IMR-90 (cell line): ENCODE results near the gene TENT4B. TPM values are rescaled to one million over a fixed set of nuclear protein-coding genes. Genes with fewer than 3 reads are reported as not detected.

Source experiments
- ATAC-seq: fragments of 200-7000 bp; cut with Tn5 transposase; 2 replicates; pipeline ENCODE4 v1.9.1; 2020; ENCODE audit warnings: low read depth, mild to moderate bottlenecking, moderate library complexity
- BruUV-seq: library from RNA; stranded (reverse); fragments of 400-500 nt; replicated peaks from 2 replicates; lab custom pipeline; 2021; lab: Mats Ljungman, UMichigan
- CTCF ChIA-PET: fragments of 300-600 bp; formaldehyde crosslinking; extraction: SDS; loops from one replicate; lab custom pipeline; 2021; ENCODE audit warnings: antibody characterized with exemption; lab: Yijun Ruan, JAX
- POLR2A ChIA-PET: fragments of 300-600 bp; sonication (Branson Sonifier 250); formaldehyde crosslinking; loops from one replicate; lab custom pipeline; 2022; ENCODE audit warnings: antibody characterized with exemption; ENCODE audit not compliant: unreplicated experiment; lab: Charles Lee
- DNase-seq: peaks from one replicate; pipeline ENCODE4 v3.0.0; 2013
- H2AFZ ChIP-seq: replicated peaks from 2 replicates; pipeline ENCODE3; 2013; ENCODE audit warnings: low read length, mild to moderate bottlenecking; ENCODE audit not compliant: poor library complexity
- H2AK5ac ChIP-seq: 2 replicates; pipeline ENCODE4 v1.6.1; 2013; ENCODE audit warnings: low read depth, low read length, inconsistent platforms
- H2AK9ac ChIP-seq: replicated peaks from 2 replicates; pipeline ENCODE3; 2013; ENCODE audit warnings: mild to moderate bottlenecking, low read depth, low read length, moderate library complexity; ENCODE audit not compliant: poor library complexity
- H2BK120ac ChIP-seq: 2 replicates; pipeline ENCODE4 v1.6.1; 2013; ENCODE audit warnings: low read depth, low read length, inconsistent platforms
- H2BK15ac ChIP-seq: 3 replicates; pipeline ENCODE4 v1.6.1; 2013; ENCODE audit warnings: low read depth, low read length, inconsistent platforms
- H2BK20ac ChIP-seq: 2 replicates; pipeline ENCODE4 v1.6.1; 2013; ENCODE audit warnings: low read depth, mild to moderate bottlenecking, inconsistent platforms, low read length, moderate library complexity
- H2BK5ac ChIP-seq: 2 replicates; pipeline ENCODE4 v1.6.1; 2013; ENCODE audit warnings: mild to moderate bottlenecking, low read depth, low read length, inconsistent platforms; ENCODE audit not compliant: poor library complexity, severe bottlenecking
- H3K14ac ChIP-seq: replicated peaks from 2 replicates; pipeline ENCODE4 v1.6.1; 2013; ENCODE audit warnings: low read depth, low read length, inconsistent platforms
- H3K18ac ChIP-seq: 2 replicates; pipeline ENCODE4 v1.6.1; 2013; ENCODE audit warnings: low read depth, low read length, control low read depth
- H3K23ac ChIP-seq: 2 replicates; pipeline ENCODE4 v1.6.1; 2013; ENCODE audit warnings: low read depth, low read length, inconsistent platforms
- H3K27ac ChIP-seq: 2 replicates; pipeline ENCODE4 v1.5.1; 2013; ENCODE audit warnings: mild to moderate bottlenecking, control low read depth, low read length; ENCODE audit not compliant: insufficient read depth
- H3K27me3 ChIP-seq: 2 replicates; pipeline ENCODE4 v1.6.1; 2013; ENCODE audit warnings: low read length; ENCODE audit not compliant: control insufficient read depth, insufficient read depth
- H3K36me3 ChIP-seq: 2 replicates; pipeline ENCODE4 v1.6.1; 2013; ENCODE audit warnings: low read length, mixed read lengths; ENCODE audit not compliant: control insufficient read depth, insufficient read depth
- H3K4ac ChIP-seq: 2 replicates; pipeline ENCODE4 v1.6.1; 2013; ENCODE audit warnings: low read depth, low read length, inconsistent platforms
- H3K4me1 ChIP-seq: 2 replicates; pipeline ENCODE4 v1.6.1; 2013; ENCODE audit warnings: low read length, mixed read lengths; ENCODE audit not compliant: control insufficient read depth, insufficient read depth
- H3K4me2 ChIP-seq: 2 replicates; pipeline ENCODE4 v1.6.1; 2013; ENCODE audit warnings: low read depth, mild to moderate bottlenecking, control low read depth, low read length, moderate library complexity
- H3K4me3 ChIP-seq: 2 replicates; pipeline ENCODE4 v1.5.1; 2013; ENCODE audit warnings: low read depth, mild to moderate bottlenecking, control low read depth, low read length, moderate library complexity; ENCODE audit not compliant: insufficient read depth
- H3K56ac ChIP-seq: 2 replicates; pipeline ENCODE4 v1.6.1; 2013; ENCODE audit warnings: low read length, inconsistent platforms; ENCODE audit not compliant: insufficient read depth; ENCODE audit errors: extremely low read depth
- H3K79me1 ChIP-seq, 2 experiments: 2 replicates each; pipeline ENCODE4 v1.6.1; 2013; ENCODE audit warnings: low read length in 2 of 2, inconsistent platforms in 1 of 2, low read depth in 1 of 2
- H3K9ac ChIP-seq: 2 replicates; pipeline ENCODE4 v1.6.1; 2013; ENCODE audit warnings: low read depth, low read length, control low read depth
- H3K9me1 ChIP-seq: 2 replicates; pipeline ENCODE4 v1.6.1; 2013; ENCODE audit warnings: low read length, inconsistent platforms; ENCODE audit not compliant: insufficient read depth
- H3K9me3 ChIP-seq: 2 replicates; pipeline ENCODE4 v1.6.1; 2013; ENCODE audit warnings: low read length; ENCODE audit not compliant: control insufficient read depth, insufficient read depth
- H4K20me1 ChIP-seq: 2 replicates; pipeline ENCODE4 v1.6.1; 2013; ENCODE audit warnings: low read length, inconsistent platforms; ENCODE audit not compliant: insufficient read depth
- H4K5ac ChIP-seq: 2 replicates; pipeline ENCODE4 v1.6.1; 2013; ENCODE audit warnings: mild to moderate bottlenecking, low read depth, low read length, control low read depth
- H4K8ac ChIP-seq, 2 experiments: 2 replicates each; pipeline ENCODE4 v1.6.1; 2013; ENCODE audit warnings: low read depth in 2 of 2, low read length in 2 of 2, control low read depth in 1 of 2, inconsistent platforms in 1 of 2
- H4K91ac ChIP-seq: 2 replicates; pipeline ENCODE4 v1.6.1; 2013; ENCODE audit warnings: low read depth, low read length, inconsistent platforms; ENCODE audit not compliant: insufficient read depth
- CTCF ChIP-seq: conservative IDR thresholded peaks from 2 replicates; pipeline ENCODE4 v1.5.1; 2012; ENCODE audit warnings: mild to moderate bottlenecking, low read depth, low read length, improper control_type of control experiment
- RAD21 ChIP-seq: IDR thresholded peaks from 2 replicates; pipeline ENCODE4 v1.6.1; 2012; ENCODE audit warnings: low read length, improper control_type of control experiment
- WGBS, 2 experiments: methylation state at CpG; one replicate each; pipeline versions ENCODE4 v1.1.5 to v1.1.7; 2013; ENCODE audit warnings: missing lambda C conversion rate in 2 of 2; ENCODE audit not compliant: insufficient read length in 1 of 2; ENCODE audit errors: extremely low coverage in 2 of 2; 5-methylcytosine and 5-hydroxymethylcytosine counted together
- dilution Hi-C: fragments of 300-500 bp; cut with HindIII; formaldehyde crosslinking; loops from one replicate; pipeline ENCODE4 v1.14.3; 2018; ENCODE audit warnings: low sequenced_read_pairs; ENCODE audit not compliant: unreplicated experiment
- in situ Hi-C: fragments of 300-500 bp; cut with MboI; formaldehyde crosslinking; loops from 3 replicates; pipeline ENCODE4 v1.14.3; 2019; ENCODE audit warnings: low sequenced_read_pairs, inconsistent platforms, mixed read lengths
- intact Hi-C: fragments of 100-400 bp; cut with micrococcal nuclease; formaldehyde crosslinking; loops from 2 replicates; pipeline ENCODE4 v1.10.0; 2022
- polyA plus RNA-seq, 3 experiments: library from polyadenylated mRNA; depleted of rRNA; stranded (reverse); fragments of >200 nt; gene quantifications; 2 replicates each; pipeline ENCODE4 v1.2.3, GENCODE V29; 2012; ENCODE audit warnings: low replicate concordance in 1 of 3
- total RNA-seq: library from RNA; depleted of rRNA; stranded (reverse); fragments of >200 nt; gene quantifications from 2 replicates; pipeline ENCODE4 v1.2.3, GENCODE V29; 2012

TENT4B gene
- total and polyA plus RNA-seq, 2 of the 4 experiments (the other 2 are of a cell fraction), result 4.1 to 7.0 TPM

GRCh38 chr16:50265260-50265659 is 112.2 kb downstream of the TENT4B start:
- H3K36me3 ChIP-seq, result no peaks in the 10 kb centered on the region
- 83% methylated on average over 1 of the region's 2 CpGs; no CpG with 5 or more reads in 1 of the 2 experiments for WGBS, 2 experiments
- peaks cover 16 to 37% of the 10 kb centered on the region in 2 experiments; a peak in 3 of 4 replicates for H3K79me1 ChIP-seq
- no peak overlapping the region for H3K18ac ChIP-seq
- peak overlapping the region; percentile 72 for H2AFZ ChIP-seq
- BruUV-seq, result no TSS peak
- peaks cover 13% of the 10 kb centered on the region; the same call in 1 of the 2 replicates for H3K9me1 ChIP-seq
- peak overlapping the region; percentile 51 for H2AK5ac ChIP-seq
- peak overlapping the region; percentile 42; the same call in 1 of the 3 replicates for H2BK15ac ChIP-seq
- intact Hi-C loops (loop anchor here (5.0 kb wide), 1 partner anchor 37 kb away; no protein-coding TSS in a partner anchor), in situ Hi-C loops (no loop called here), dilution Hi-C loops (no loop called here)
- H3K27me3 ChIP-seq, result peaks cover 6% of the 10 kb centered on the region
- no peak overlapping the region; the same call in 1 of the 2 replicates for H3K23ac ChIP-seq
- ATAC-seq (no peak), DNase-seq (peak; percentile 12)
- H3K4me3 ChIP-seq, result no peak overlapping the region
- no peak for TF ChIP-seq RAD21
- peak; percentile 31; the same call in 1 of the 2 replicates for TF ChIP-seq CTCF
- peak overlapping the region; percentile 81 for H2BK120ac ChIP-seq
- peak overlapping the region; percentile 74 for H2BK20ac ChIP-seq
- no peaks in the 10 kb centered on the region for H4K20me1 ChIP-seq
- H3K4me1 ChIP-seq, result peaks cover 19% of the 10 kb centered on the region
- H3K4me2 ChIP-seq, result no peak overlapping the region
- H4K8ac ChIP-seq, result peak overlapping the region; percentile 42 to 64; a peak in 3 of 4 replicates
- POLR2A ChIA-PET, result no interaction called here
- H3K14ac ChIP-seq, result peak overlapping the region; percentile 88; the same call in 1 of the 2 replicates
- peak overlapping the region; percentile 61 for H3K4ac ChIP-seq
- H4K5ac ChIP-seq, result peak overlapping the region; percentile 49
- peaks cover 3% of the 10 kb centered on the region for H3K9me3 ChIP-seq
- peak overlapping the region; percentile 4 for H2BK5ac ChIP-seq
- H3K56ac ChIP-seq, result no peak overlapping the region
- CTCF ChIA-PET, result no interaction called here
- H3K9ac ChIP-seq, result no peak overlapping the region
- peak overlapping the region; percentile 81 for H2AK9ac ChIP-seq
- H3K27ac ChIP-seq, result no peak overlapping the region
- peak overlapping the region; percentile 75 for H4K91ac ChIP-seq
